GM23338 (cell line): ENCODE results near the gene CHRDL2.

ENCODE experiments used
- CREB1 ChIP-seq: fragments of 250-450 bp; sonication (Bioruptor Pico); IDR thresholded peaks from 2 replicates; pipeline ENCODE4 v1.5.0; 2020; ENCODE audit warnings: low read depth, mild to moderate bottlenecking, moderate library complexity
- CTCF ChIP-seq, 2 experiments: fragments of 200-600 bp in 1 of 2; sonication (generic) in 1 of 2; conservative IDR thresholded peaks; 2 replicates each; pipeline versions ENCODE4 v1.5.1 to v1.6.1; 2016 to 2017; ENCODE audit warnings: antibody characterized with exemption in 2 of 2, low read depth in 2 of 2, mild to moderate bottlenecking in 2 of 2, moderate library complexity in 1 of 2
- EZH2 ChIP-seq: fragments of 200-600 bp; sonication (generic); IDR thresholded peaks from one replicate; pipeline ENCODE4 v1.8.0; 2017; ENCODE audit warnings: antibody characterized with exemption, mild to moderate bottlenecking, low read depth; ENCODE audit not compliant: unreplicated experiment
- NANOG ChIP-seq: IDR thresholded peaks from 2 replicates; pipeline ENCODE4 v1.6.1; 2016; ENCODE audit warnings: antibody characterized with exemption, borderline replicate concordance
- ZNF114 ChIP-seq: fragments of 250-450 bp; sonication (Bioruptor Pico); IDR thresholded peaks from 2 replicates; pipeline ENCODE4 v1.5.0; 2020; ENCODE audit warnings: mild to moderate bottlenecking, moderate library complexity

DNA sequence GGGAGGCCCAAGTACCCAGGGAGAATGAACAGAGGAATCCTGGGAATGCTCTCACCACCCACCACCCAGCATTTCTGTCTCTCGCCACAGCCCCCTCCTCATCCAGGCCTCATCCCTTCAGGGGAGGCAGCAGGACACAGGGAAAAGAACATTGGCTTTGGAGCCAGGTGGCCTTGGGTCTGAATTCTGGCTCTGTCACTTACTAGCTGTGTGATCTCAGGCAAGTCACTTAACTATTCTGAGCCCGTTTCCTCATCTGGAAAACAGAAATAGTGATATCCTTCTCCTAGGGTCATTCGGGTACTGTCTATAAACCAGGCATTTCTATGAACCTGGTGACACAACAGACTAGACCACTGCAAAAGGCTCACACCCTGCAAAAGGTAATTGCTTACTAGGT lies 22.1 kb downstream of the CHRDL2 start:
- TF ChIP-seq CTCF (conservative IDR thresholded peaks at IDR 0.05; ENCODE audit: low read depth in 2 of 2) (no peak), CREB1 (CRISPR knock-in tag) (no peak), EZH2 (no peak), ZNF114 (CRISPR knock-in tag) (no peak), NANOG (no peak)
